ENCODE results near the gene RPL28. TPM values are rescaled to one million over a fixed set of nuclear protein-coding genes. Genes with fewer than 3 reads are reported as not detected.
A peak's percentile ranks its signal among the peaks of the same experiment; 100 is the strongest.

The RPL28 gene
- total and polyA plus RNA-seq, 2 of the 13 experiments (the other 11 are each of a cell fraction or from before 2014, with no cell fraction given), result 105 to 420 TPM

- TF ChIP-seq PAX8 (CRISPR knock-in tag; IDR thresholded peaks at IDR 0.05; ENCODE audit: borderline replicate concordance), result 0 out of 2 replicates have a peak, but pooled peaks have one; percentile 56
- no peak for TF ChIP-seq ZNF121 (CRISPR knock-in tag; IDR thresholded peaks at IDR 0.05)
- no peak for TF ChIP-seq SSRP1 (CRISPR knock-in tag; IDR thresholded peaks at IDR 0.05)
- TF ChIP-seq ZNF263 (CRISPR knock-in tag; IDR thresholded peaks at IDR 0.05), result no peak
- TF ChIP-seq IKZF5 (CRISPR knock-in tag; IDR thresholded peaks at IDR 0.05), result peak; percentile 70; the same call in 1 of the 2 replicates
- peak; percentile 90 for TF ChIP-seq ZNF446 (CRISPR knock-in tag; IDR thresholded peaks at IDR 0.05)
- TF ChIP-seq NKX3-1 (CRISPR knock-in tag; IDR thresholded peaks at IDR 0.05), result peak; percentile 54; the same call in 1 of the 2 replicates
- TF ChIP-seq NAIF1 (CRISPR knock-in tag; IDR thresholded peaks at IDR 0.05; ENCODE audit: borderline replicate concordance), result no peak; the same call in 1 of the 2 replicates
- no peak for TF ChIP-seq TAF15 (IDR thresholded peaks at IDR 0.05; ENCODE audit: low read depth, low read length, poor library complexity, severe bottlenecking)
- peak; percentile 43; the same call in 1 of the 2 replicates for TF ChIP-seq HOXA3 (CRISPR knock-in tag; IDR thresholded peaks at IDR 0.05)
- TF ChIP-seq ZNF777 (CRISPR knock-in tag; IDR thresholded peaks at IDR 0.05), result no peak
- no peak for TF ChIP-seq CREBL2 (CRISPR knock-in tag; IDR thresholded peaks at IDR 0.05; ENCODE audit: borderline replicate concordance)
- no peak for TF ChIP-seq ZNF142 (CRISPR knock-in tag; IDR thresholded peaks at IDR 0.05)
- TF ChIP-seq MXD4 (CRISPR knock-in tag; IDR thresholded peaks at IDR 0.05), result peak; percentile 55; the same call in 1 of the 2 replicates
- TF ChIP-seq SNRNP70 (IDR thresholded peaks at IDR 0.05; ENCODE audit: low read depth, low read length), result no peak
- TF ChIP-seq KDM1A (CRISPR knock-in tag; IDR thresholded peaks at IDR 0.05), result no peak
- peak; percentile 61; the same call in 1 of the 2 replicates for TF ChIP-seq HDAC2 (CRISPR knock-in tag; IDR thresholded peaks at IDR 0.05)
- TF ChIP-seq NR1H2 (CRISPR knock-in tag; IDR thresholded peaks at IDR 0.05; ENCODE audit: borderline replicate concordance, low read depth), result no peak; the same call in 1 of the 2 replicates
- TF ChIP-seq ZNF775 (CRISPR knock-in tag; IDR thresholded peaks at IDR 0.05; ENCODE audit: borderline replicate concordance), result no peak
- TF ChIP-seq ZMAT3 (CRISPR knock-in tag; conservative IDR thresholded peaks at IDR 0.05), result no peak
- TF ChIP-seq RARA (CRISPR knock-in tag; IDR thresholded peaks at IDR 0.05), result peak; percentile 59
- 0 out of 2 replicates have a peak, but pooled peaks have one; percentile 37 for TF ChIP-seq ZNF329 (CRISPR knock-in tag; IDR thresholded peaks at IDR 0.05; ENCODE audit: low read depth)
- peak; percentile 39; the same call in 1 of the 2 replicates for TF ChIP-seq FOXO1 (CRISPR knock-in tag; IDR thresholded peaks at IDR 0.05)
- TF ChIP-seq MYNN (CRISPR knock-in tag; IDR thresholded peaks at IDR 0.05; ENCODE audit: low read depth), result 0 out of 2 replicates have a peak, but pooled peaks have one; percentile 47
- no peak for TF ChIP-seq AGO2 (optimal IDR thresholded peaks at IDR 0.05; ENCODE audit: low read depth, low read length)
Observed at GRCh38 chr19:55437410-55437809, 51.7 kb downstream of the RPL28 start (continued).

Data from HepG2 (cell line).